GM21528 (cell line): ENCODE data around the gene C1R.

ENCODE experiments used
- ATAC-seq: cut with Tn5 transposase; IDR thresholded peaks from one replicate; pipeline ENCODE4 v1.9.1; 2021; ENCODE audit warnings: mild to moderate bottlenecking, moderate library complexity; ENCODE audit not compliant: unreplicated experiment, low FRiP score

C1R gene

GRCh38 chr12:7092229-7092985, at the start of gene C1R:
TSS of gene C1R (minus strand) at chr12:7092445. CDS start at chr12:7092388, 57 bp downstream.
- no peak for ATAC-seq

GRCh38 chr12:7141351-7142005, 49.2 kb upstream of the C1R start:
- no peak for ATAC-seq

GRCh38 chr12:7139200-7139599, 47.0 kb upstream of the C1R start:
- no peak for ATAC-seq

GRCh38 chr12:7137908-7138307, 45.7 kb upstream of the C1R start:
- no peak for ATAC-seq

GRCh38 chr12:7136676-7137075, 44.4 kb upstream of the C1R start:
- no peak for ATAC-seq

- ATAC-seq: no peak
Observed at GRCh38 chr12:7136071-7136470, 43.8 kb upstream of the C1R start.

GRCh38 chr12:7134396-7135166, 42.3 kb upstream of the C1R start:
- no peak for ATAC-seq

- ATAC-seq: no peak
Observed at GRCh38 chr12:7131502-7131866, 39.2 kb upstream of the C1R start.

GRCh38 chr12:7130701-7131501, 38.7 kb upstream of the C1R start:
- peak; percentile 29 for ATAC-seq

GRCh38 chr12:7129872-7130691, 37.8 kb upstream of the C1R start, which contains the start of gene CLSTN3:
TSS of gene CLSTN3 (plus strand) at chr12:7130371. CDS start at chr12:7130649, 278 bp downstream.
- ATAC-seq: peak; percentile 78

- peak; percentile 22 for ATAC-seq
Observed at GRCh38 chr12:7129287-7129871, 37.1 kb upstream of the C1R start.

- ATAC-seq: no peak
Observed at GRCh38 chr12:7128681-7129286, 36.5 kb upstream of the C1R start, which contains the start of gene RBP5. TSS of gene RBP5 (minus strand) at chr12:7128889. CDS start at chr12:7128775, 114 bp downstream.

- no peak for ATAC-seq
Observed at GRCh38 chr12:7127916-7128626, 35.8 kb upstream of the C1R start.

- no peak for ATAC-seq
Observed at GRCh38 chr12:7125632-7126227, 33.5 kb upstream of the C1R start.

GRCh38 chr12:7123806-7124522, 31.7 kb upstream of the C1R start:
- no peak for ATAC-seq

- ATAC-seq: no peak
Observed at GRCh38 chr12:7122811-7123769, 30.8 kb upstream of the C1R start.
